IMR-90 (cell line): ENCODE data around the gene LLPH.

Experiments
- BHLHE40 ChIP-seq: fragments of 150-350 bp; IDR thresholded peaks from 2 replicates; pipeline ENCODE4 v1.6.1; 2016; ENCODE audit warnings: mild to moderate bottlenecking, low read depth, low read length
- CEBPB ChIP-seq: IDR thresholded peaks from 2 replicates; pipeline ENCODE4 v1.6.1; 2012; ENCODE audit warnings: low read depth, low read length, improper control_type of control experiment
- CHD1 ChIP-seq: IDR thresholded peaks from 2 replicates; pipeline ENCODE4 v1.6.1; 2012; ENCODE audit warnings: low read depth, low read length, improper control_type of control experiment
- MAFK ChIP-seq: IDR thresholded peaks from 2 replicates; pipeline ENCODE4 v1.6.1; 2012; ENCODE audit warnings: low read depth, low read length, improper control_type of control experiment
- MXI1 ChIP-seq: IDR thresholded peaks from 2 replicates; pipeline ENCODE4 v1.6.1; 2012; ENCODE audit warnings: low read depth, mild to moderate bottlenecking, low read length, moderate library complexity, borderline replicate concordance
- POLR2A ChIP-seq: IDR thresholded peaks from 2 replicates; pipeline ENCODE4 v1.6.1; 2012; ENCODE audit warnings: mild to moderate bottlenecking, low read depth, low read length
- RAD21 ChIP-seq: IDR thresholded peaks from 2 replicates; pipeline ENCODE4 v1.6.1; 2012; ENCODE audit warnings: low read length, improper control_type of control experiment
- RFX5 ChIP-seq: IDR thresholded peaks from 2 replicates; pipeline ENCODE4 v1.8.0; 2012; ENCODE audit warnings: low read depth, mild to moderate bottlenecking, low read length, moderate library complexity
- SMC3 ChIP-seq: fragments of 150-350 bp; IDR thresholded peaks from 2 replicates; pipeline ENCODE4 v1.6.1; 2016; ENCODE audit warnings: low read depth, mild to moderate bottlenecking, antibody characterized with exemption, low read length, moderate library complexity
- TF ChIP-seq, protein P1 (sequence below): conservative IDR thresholded peaks from 2 replicates; pipeline ENCODE4 v1.5.1; 2012; ENCODE audit warnings: mild to moderate bottlenecking, low read depth, low read length, improper control_type of control experiment
- TF ChIP-seq, protein P2 (sequence below): fragments of 150-350 bp; IDR thresholded peaks from 2 replicates; pipeline ENCODE4 v1.6.1; 2016; ENCODE audit warnings: low read depth, mild to moderate bottlenecking, low read length, moderate library complexity, borderline replicate concordance
- TF ChIP-seq, protein P3 (sequence below): fragments of 150-350 bp; IDR thresholded peaks from 2 replicates; pipeline ENCODE4 v1.6.1; 2017; ENCODE audit warnings: mild to moderate bottlenecking, antibody characterized with exemption, low read length, low read depth

DNA sequence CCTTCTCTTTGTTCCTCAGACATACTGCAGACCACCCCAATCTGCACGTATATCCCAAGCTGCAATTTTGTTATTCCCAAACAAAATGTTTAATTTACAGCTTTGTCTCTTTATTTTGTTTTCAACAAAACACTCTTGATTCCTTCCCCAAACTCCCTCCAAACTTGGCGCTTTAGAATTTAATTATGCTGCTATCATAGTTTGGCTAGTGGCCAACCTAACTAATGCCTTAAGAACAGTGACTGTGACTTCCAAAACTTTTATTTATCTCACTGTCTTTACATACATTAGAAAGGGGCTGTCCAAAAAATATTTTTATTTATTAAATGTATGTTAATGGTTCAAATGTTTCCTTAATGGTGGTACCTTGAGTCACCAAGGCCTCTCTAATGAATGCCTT, 32.2 kb upstream of the LLPH start:
- TF ChIP-seq, protein P1, sequence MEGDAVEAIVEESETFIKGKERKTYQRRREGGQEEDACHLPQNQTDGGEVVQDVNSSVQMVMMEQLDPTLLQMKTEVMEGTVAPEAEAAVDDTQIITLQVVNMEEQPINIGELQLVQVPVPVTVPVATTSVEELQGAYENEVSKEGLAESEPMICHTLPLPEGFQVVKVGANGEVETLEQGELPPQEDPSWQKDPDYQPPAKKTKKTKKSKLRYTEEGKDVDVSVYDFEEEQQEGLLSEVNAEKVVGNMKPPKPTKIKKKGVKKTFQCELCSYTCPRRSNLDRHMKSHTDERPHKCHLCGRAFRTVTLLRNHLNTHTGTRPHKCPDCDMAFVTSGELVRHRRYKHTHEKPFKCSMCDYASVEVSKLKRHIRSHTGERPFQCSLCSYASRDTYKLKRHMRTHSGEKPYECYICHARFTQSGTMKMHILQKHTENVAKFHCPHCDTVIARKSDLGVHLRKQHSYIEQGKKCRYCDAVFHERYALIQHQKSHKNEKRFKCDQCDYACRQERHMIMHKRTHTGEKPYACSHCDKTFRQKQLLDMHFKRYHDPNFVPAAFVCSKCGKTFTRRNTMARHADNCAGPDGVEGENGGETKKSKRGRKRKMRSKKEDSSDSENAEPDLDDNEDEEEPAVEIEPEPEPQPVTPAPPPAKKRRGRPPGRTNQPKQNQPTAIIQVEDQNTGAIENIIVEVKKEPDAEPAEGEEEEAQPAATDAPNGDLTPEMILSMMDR: no peak
- TF ChIP-seq, protein P2, sequence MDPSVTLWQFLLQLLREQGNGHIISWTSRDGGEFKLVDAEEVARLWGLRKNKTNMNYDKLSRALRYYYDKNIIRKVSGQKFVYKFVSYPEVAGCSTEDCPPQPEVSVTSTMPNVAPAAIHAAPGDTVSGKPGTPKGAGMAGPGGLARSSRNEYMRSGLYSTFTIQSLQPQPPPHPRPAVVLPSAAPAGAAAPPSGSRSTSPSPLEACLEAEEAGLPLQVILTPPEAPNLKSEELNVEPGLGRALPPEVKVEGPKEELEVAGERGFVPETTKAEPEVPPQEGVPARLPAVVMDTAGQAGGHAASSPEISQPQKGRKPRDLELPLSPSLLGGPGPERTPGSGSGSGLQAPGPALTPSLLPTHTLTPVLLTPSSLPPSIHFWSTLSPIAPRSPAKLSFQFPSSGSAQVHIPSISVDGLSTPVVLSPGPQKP: no peak
- no peak for TF ChIP-seq MAFK
- TF ChIP-seq POLR2A: no peak
- no peak for TF ChIP-seq RFX5
- no peak for TF ChIP-seq CEBPB
- no peak for TF ChIP-seq BHLHE40
- no peak for TF ChIP-seq SMC3
- TF ChIP-seq RAD21: no peak
- TF ChIP-seq, protein P3, sequence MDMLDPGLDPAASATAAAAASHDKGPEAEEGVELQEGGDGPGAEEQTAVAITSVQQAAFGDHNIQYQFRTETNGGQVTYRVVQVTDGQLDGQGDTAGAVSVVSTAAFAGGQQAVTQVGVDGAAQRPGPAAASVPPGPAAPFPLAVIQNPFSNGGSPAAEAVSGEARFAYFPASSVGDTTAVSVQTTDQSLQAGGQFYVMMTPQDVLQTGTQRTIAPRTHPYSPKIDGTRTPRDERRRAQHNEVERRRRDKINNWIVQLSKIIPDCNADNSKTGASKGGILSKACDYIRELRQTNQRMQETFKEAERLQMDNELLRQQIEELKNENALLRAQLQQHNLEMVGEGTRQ: no peak
- no peak for TF ChIP-seq CHD1
- TF ChIP-seq MXI1: no peak
